Kidney glomerular epithelial cell (primary cell): ENCODE data around the gene TMEM245.
A peak's percentile ranks its signal among the peaks of the same experiment; 100 is the strongest.

Experiments
- DNase-seq: peaks from one replicate; lab custom pipeline; 2025; lab: John Stamatoyannopoulos, UW

TMEM245 gene

GRCh38 chr9:109026306-109026705 is 93.4 kb downstream of the TMEM245 start:
- no peak for DNase-seq

DNA sequence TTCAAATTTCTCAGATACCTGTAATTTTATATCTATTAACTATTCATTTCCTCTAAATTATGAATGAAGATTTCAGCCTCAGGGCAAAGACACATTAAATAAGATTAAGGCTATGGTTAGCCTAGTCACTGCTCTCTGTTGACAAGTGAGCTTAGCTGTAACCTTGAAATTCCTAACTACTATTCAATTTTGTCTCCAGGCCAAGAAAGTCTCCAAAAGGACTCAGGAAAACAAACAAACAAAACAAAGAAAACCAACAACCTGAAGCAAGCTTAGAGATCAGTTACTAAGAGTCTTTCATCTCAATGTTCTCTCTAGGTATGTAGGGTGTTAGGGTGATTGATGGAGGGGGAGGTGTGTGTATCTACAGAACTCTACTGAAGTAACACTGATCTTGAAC is 96.9 kb downstream of the TMEM245 start:
- no peak for DNase-seq

- DNase-seq, result no peak
These were observed 98.9 kb downstream of the TMEM245 start for GRCh38 chr9:109020581-109021511.

- DNase-seq, result no peak
These were observed 99.6 kb downstream of the TMEM245 start for GRCh38 chr9:109020113-109020512.

- no peak for DNase-seq
These were observed 100.3 kb downstream of the TMEM245 start for GRCh38 chr9:109019420-109019819.

DNA sequence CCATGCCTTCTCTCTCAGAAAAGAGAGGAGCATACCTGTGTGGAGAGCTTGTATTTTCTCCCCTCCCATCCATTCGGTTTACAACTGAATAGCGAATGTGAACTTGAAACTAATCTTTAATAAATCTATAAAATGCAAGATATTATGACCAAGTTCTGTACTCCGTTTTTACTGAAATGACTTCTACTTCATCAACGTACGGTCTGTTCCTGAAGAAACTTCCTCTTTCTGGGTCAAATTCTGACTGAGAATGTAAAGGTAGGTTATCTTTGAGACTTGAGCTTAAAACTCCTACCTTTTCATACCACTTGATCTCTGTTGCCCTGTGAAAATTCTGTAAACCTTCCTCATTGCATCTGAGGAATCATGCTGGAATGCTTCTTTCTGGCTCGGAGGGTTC is 102.3 kb downstream of the TMEM245 start:
- no peak for DNase-seq

- no peak for DNase-seq
These were observed 102.7 kb downstream of the TMEM245 start for GRCh38 chr9:109017061-109017460.

GRCh38 chr9:109016132-109016531 is 103.6 kb downstream of the TMEM245 start:
- peak; percentile 66 for DNase-seq

DNA sequence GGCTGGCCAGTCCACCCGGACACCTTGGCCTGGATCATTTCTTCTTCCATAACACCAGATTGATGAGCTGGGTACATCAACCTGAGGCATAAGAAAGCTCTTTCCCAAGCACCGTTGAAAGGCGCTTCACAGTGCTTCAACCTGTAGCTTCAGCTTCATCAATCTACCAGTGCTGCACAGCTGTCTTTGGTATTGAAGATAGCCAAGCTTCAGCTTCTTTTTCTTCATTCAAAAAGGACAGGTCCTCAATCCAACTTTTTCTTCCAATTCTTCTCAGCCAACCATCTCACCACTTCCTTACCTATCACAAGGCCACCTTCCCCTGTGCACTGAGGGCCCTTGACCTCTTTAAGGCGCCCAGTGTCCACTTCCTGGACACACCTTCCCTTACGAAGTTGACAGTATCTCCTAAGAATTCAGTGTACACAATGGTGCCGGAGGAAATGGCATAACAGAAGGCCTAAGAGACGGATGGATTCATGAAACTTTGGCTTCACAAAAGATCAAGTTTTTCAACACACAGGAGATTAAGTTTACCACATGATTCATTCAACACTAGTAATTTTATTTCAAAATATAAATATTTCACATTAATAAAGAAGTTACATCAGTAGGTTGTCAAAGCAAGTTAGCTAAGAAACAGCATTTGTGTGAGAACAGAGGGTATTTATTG is 105.0 kb downstream of the TMEM245 start:
- DNase-seq, result no peak

GRCh38 chr9:109013679-109014607 is 105.8 kb downstream of the TMEM245 start:
- peak; percentile 95 for DNase-seq

- peak; percentile 95 for DNase-seq
These were observed 106.7 kb downstream of the TMEM245 start, which contains the start of gene CTNNAL1 for GRCh38 chr9:109012876-109013678. CTNNAL1 (minus strand) TSS chr9:109013499; CDS start chr9:109013442, 57 bp downstream.

GRCh38 chr9:109012009-109012875 is 107.5 kb downstream of the TMEM245 start:
- peak; percentile 91 for DNase-seq

- DNase-seq, result peak; percentile 6
These were observed 108.5 kb downstream of the TMEM245 start for GRCh38 chr9:109011231-109011671.

DNA sequence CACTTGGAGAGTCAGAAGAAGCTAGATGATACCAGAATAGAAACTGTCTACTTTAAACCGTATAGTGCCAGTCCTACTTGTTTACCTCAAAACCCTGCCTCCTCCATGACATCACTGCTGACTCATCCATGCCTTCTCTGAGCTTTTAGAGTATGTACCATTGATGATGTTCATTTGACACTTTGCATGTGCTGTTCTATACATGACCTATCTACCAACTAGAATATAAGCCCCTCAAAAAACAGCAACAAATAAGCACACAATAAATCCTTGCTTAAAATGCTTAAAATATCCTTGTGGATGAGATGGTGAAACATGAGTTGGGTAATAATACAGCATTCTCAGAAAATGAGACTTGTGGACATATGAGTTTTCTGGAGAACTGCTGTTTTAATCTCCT is 109.0 kb downstream of the TMEM245 start:
- peak; percentile 36 for DNase-seq

GRCh38 chr9:109005678-109006077 is 114.1 kb downstream of the TMEM245 start:
- DNase-seq, result no peak

DNA sequence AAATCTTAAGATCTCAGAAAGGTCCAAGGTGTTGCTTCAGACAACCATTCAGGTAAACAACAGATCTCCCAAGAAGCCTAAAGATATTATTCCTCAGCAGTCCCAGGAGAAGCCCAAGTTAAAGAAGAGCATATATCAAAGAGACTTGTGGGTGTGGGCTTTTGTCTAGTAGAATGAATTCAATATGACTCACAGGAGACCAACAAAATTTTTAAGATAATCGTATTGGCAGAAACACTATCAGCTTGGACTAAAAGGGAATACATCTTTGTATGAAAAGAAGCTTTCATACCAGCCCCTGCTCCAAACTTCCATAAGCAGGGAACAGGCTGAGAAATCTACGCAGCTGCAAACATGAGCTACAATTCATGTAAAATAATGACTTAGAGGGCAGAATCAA is 116.6 kb downstream of the TMEM245 start:
- no peak for DNase-seq

DNA sequence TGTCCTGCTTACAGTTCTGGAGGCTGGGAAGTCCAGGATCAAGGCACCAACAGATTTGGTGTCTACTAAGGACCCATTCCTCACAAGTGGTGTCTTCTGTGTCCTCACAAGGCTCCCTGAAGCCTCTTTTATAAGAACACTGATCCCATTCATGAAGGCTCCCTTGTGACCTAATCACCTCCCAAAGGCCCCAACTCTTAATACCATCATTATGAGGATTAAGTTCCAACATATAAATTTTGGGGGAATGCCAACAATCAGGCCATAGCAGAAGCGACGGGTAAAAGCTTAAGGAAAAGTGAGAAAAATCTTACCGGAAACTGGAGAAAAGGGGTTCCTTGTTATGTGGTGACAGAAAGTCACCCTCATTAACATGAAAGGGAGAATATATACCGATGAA is 117.6 kb downstream of the TMEM245 start:
- no peak for DNase-seq

DNA sequence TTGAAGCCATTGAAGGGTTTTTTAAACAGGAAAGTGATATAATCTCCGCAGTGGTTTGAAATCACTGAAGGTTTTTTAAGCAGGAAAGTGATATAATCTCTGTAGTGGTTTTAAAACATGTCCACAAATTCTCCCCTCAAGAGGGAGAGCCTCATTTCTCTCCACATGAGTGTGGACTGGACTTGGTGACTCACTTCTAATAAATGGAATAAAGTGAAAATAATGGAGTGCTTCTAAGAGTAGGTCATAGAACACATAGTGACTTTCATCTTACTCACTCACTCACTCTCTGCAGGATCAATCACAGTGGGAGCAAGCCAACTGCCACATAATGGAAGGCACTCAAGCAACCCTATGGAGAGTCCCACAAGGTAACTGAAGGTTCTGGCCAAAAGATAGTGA is 118.5 kb downstream of the TMEM245 start:
- peak; percentile 66 for DNase-seq

GRCh38 chr9:108997112-108997511 is 122.6 kb downstream of the TMEM245 start:
- DNase-seq, result no peak

GRCh38 chr9:108996643-108997042 is 123.1 kb downstream of the TMEM245 start:
- no peak for DNase-seq
